HCT116 (cell line): ENCODE data around the gene TSPAN16. TPM values are rescaled to one million over a fixed set of nuclear protein-coding genes. Genes with fewer than 3 reads are reported as not detected.

Experiments used
- ATAC-seq: fragments of 200-7000 bp; cut with Tn5 transposase; 2 replicates; pipeline ENCODE4 v1.9.1; 2020; ENCODE audit warnings: mild to moderate bottlenecking, moderate library complexity
- BruUV-seq: library from RNA; stranded (reverse); fragments of 400-500 nt; replicated peaks from 2 replicates; lab custom pipeline; 2021; lab: Mats Ljungman, UMichigan
- CTCF ChIA-PET: fragments of 300-600 bp; sonication (Branson Sonifier 250); formaldehyde crosslinking; loops from one replicate; lab custom pipeline; 2021; ENCODE audit warnings: antibody characterized with exemption; lab: Charles Lee
- POLR2A ChIA-PET: fragments of 300-600, 350-600 bp; sonication (Branson Sonifier 250); formaldehyde crosslinking; loops from one replicate; lab custom pipeline; 2021; ENCODE audit warnings: antibody characterized with exemption; lab: Charles Lee
- RAD21 ChIA-PET, 2 experiments: fragments of 300-600 bp; sonication (Branson Sonifier 250); formaldehyde crosslinking; loops; one replicate each; lab custom pipeline; 2023; ENCODE audit warnings: low total read pairs in 2 of 2; ENCODE audit not compliant: uncharacterized antibody in 2 of 2, unreplicated experiment in 2 of 2, low non-redundant PET in 1 of 2; lab: Charles Lee
- DNase-seq: peaks from one replicate; pipeline ENCODE4 v3.0.0-alpha.2; 2010; ENCODE audit warnings: low read depth, low spot score
- H2AFZ ChIP-seq: fragments of 200-600 bp; shearing (Covaris generic), sonication (generic); 2 replicates; pipeline ENCODE4 v1.6.1; 2017; ENCODE audit warnings: low read depth, mixed run types, mixed read lengths, antibody characterized with exemption, low read length; ENCODE audit not compliant: poor library complexity, severe bottlenecking
- H3K27ac ChIP-seq: 2 replicates; pipeline ENCODE4 v1.5.1; 2012; ENCODE audit warnings: low read depth, low read length
- H3K27me3 ChIP-seq: fragments of 200-600 bp; sonication (generic); 2 replicates; pipeline ENCODE4 v1.6.1; 2016; ENCODE audit warnings: mixed run types, low read length, mixed read lengths; ENCODE audit not compliant: insufficient read depth
- H3K36me3 ChIP-seq, 2 experiments: fragments of 200-500 bp in 1 of 2; fragments of 200-600 bp in 1 of 2; sonication (Bioruptor generic) in 1 of 2; sonication (generic) in 1 of 2; 2 replicates each; pipeline versions ENCODE4 v1.5.1 to v1.6.1; 2014 to 2016; ENCODE audit warnings: low read length in 2 of 2, inconsistent platforms in 1 of 2, mixed read lengths in 1 of 2, mixed run types in 1 of 2; ENCODE audit not compliant: insufficient read depth in 2 of 2, control insufficient read depth in 1 of 2
- H3K4me1 ChIP-seq, 2 experiments: fragments of 200-600 bp in 1 of 2; sonication (generic) in 1 of 2; 2 replicates each; pipeline versions ENCODE4 v1.5.1 to v1.6.1; 2012 to 2017; ENCODE audit warnings: low read length in 2 of 2, inconsistent platforms in 1 of 2, mild to moderate bottlenecking in 1 of 2, mixed read lengths in 1 of 2, mixed run types in 1 of 2, moderate library complexity in 1 of 2; ENCODE audit not compliant: insufficient read depth in 2 of 2, control insufficient read depth in 1 of 2
- H3K4me2 ChIP-seq: fragments of 200-600 bp; sonication (generic); 2 replicates; pipeline ENCODE4 v1.6.1; 2017; ENCODE audit warnings: mixed run types, low read length, mixed read lengths
- H3K4me3 ChIP-seq, 2 experiments: fragments of 200-600 bp in 1 of 2; sonication (generic) in 1 of 2; replicated peaks in 1 of 2; 2 replicates each; pipeline ENCODE4 v1.5.1; 2011 to 2016; ENCODE audit warnings: low read length in 2 of 2, control low read depth in 1 of 2, low read depth in 1 of 2, mild to moderate bottlenecking in 1 of 2, mixed read lengths in 1 of 2, mixed run types in 1 of 2
- H3K79me2 ChIP-seq: fragments of 200-600 bp; sonication (generic); 2 replicates; pipeline ENCODE4 v1.6.1; 2017; ENCODE audit warnings: mild to moderate bottlenecking, mixed run types, low read length, moderate library complexity, mixed read lengths; ENCODE audit not compliant: insufficient read depth
- H3K9ac ChIP-seq: fragments of 200-600 bp; sonication (generic); 2 replicates; pipeline ENCODE4 v1.6.1; 2016; ENCODE audit warnings: low read length, mixed read lengths
- H3K9me2 ChIP-seq: fragments of 200-600 bp; sonication (generic), shearing (Covaris generic); 2 replicates; pipeline ENCODE4 v1.6.1; 2017; ENCODE audit warnings: mixed run types, mild to moderate bottlenecking, moderate library complexity; ENCODE audit not compliant: insufficient read depth
- H3K9me3 ChIP-seq, 2 experiments: fragments of 200-500 bp in 1 of 2; fragments of 200-600 bp in 1 of 2; sonication (Bioruptor generic) in 1 of 2; sonication (generic) in 1 of 2; 2 replicates each; pipeline ENCODE4 v1.6.1; 2014 to 2017; ENCODE audit warnings: low read length in 2 of 2, mixed read lengths in 2 of 2, inconsistent platforms in 1 of 2, low read depth in 1 of 2, mild to moderate bottlenecking in 1 of 2, mixed run types in 1 of 2, moderate library complexity in 1 of 2; ENCODE audit not compliant: control insufficient read depth in 1 of 2, insufficient read depth in 1 of 2
- H4K20me1 ChIP-seq: fragments of 200-600 bp; sonication (generic), shearing (Covaris generic); 2 replicates; pipeline ENCODE4 v1.6.1; 2017; ENCODE audit warnings: mixed run types, mild to moderate bottlenecking, moderate library complexity; ENCODE audit not compliant: insufficient read depth
- ATF3 ChIP-seq: IDR thresholded peaks from 2 replicates; pipeline ENCODE4 v1.6.1; 2012
- CEBPB ChIP-seq: IDR thresholded peaks from 2 replicates; pipeline ENCODE4 v1.6.1; 2012; ENCODE audit warnings: low read depth
- CTCF ChIP-seq, 3 experiments: fragments of 200-600 bp in 1 of 3; sonication (generic) in 1 of 3; IDR thresholded peaks in 2 of 3; conservative IDR thresholded peaks in 1 of 3; 2 replicates each; pipeline ENCODE4 v1.5.1; 2012 to 2017; ENCODE audit warnings: low read depth in 2 of 3, low read length in 2 of 3, antibody characterized with exemption in 1 of 3, borderline replicate concordance in 1 of 3, control low read depth in 1 of 3, mild to moderate bottlenecking in 1 of 3, mixed read lengths in 1 of 3, mixed run types in 1 of 3, moderate library complexity in 1 of 3; ENCODE audit not compliant: insufficient read depth in 1 of 3
- EGR1 ChIP-seq: IDR thresholded peaks from 2 replicates; pipeline ENCODE4 v1.6.1; 2012; ENCODE audit warnings: low read depth
- ELF1 ChIP-seq: IDR thresholded peaks from 2 replicates; pipeline ENCODE4 v1.6.1; 2012; ENCODE audit warnings: low read depth, borderline replicate concordance
- EZH2 ChIP-seq: fragments of 200-600 bp; sonication (generic); IDR thresholded peaks from 2 replicates; pipeline ENCODE4 v1.6.1; 2017; ENCODE audit warnings: antibody characterized with exemption, mixed run types
- MAX ChIP-seq: IDR thresholded peaks from 2 replicates; pipeline ENCODE4 v1.6.1; 2012
- POLR2A ChIP-seq: IDR thresholded peaks from 2 replicates; pipeline ENCODE4 v1.7.0; 2011; ENCODE audit warnings: borderline replicate concordance; ENCODE audit not compliant: insufficient read depth, insufficient read length; ENCODE audit errors: extremely low read depth
- POLR2AphosphoS5 ChIP-seq: IDR thresholded peaks from 2 replicates; pipeline ENCODE4 v1.6.1; 2011; ENCODE audit warnings: mild to moderate bottlenecking, low read depth, low read length, moderate library complexity
- REST ChIP-seq: IDR thresholded peaks from 2 replicates; pipeline ENCODE4 v1.6.1; 2012; ENCODE audit warnings: low read depth
- SIN3A ChIP-seq: IDR thresholded peaks from 2 replicates; pipeline ENCODE4 v1.6.1; 2012; ENCODE audit warnings: low read depth
- SP1 ChIP-seq: IDR thresholded peaks from 2 replicates; pipeline ENCODE4 v1.6.1; 2012; ENCODE audit warnings: low read depth
- TCF7L2 ChIP-seq: IDR thresholded peaks from 2 replicates; pipeline ENCODE4 v1.7.0; 2011; ENCODE audit warnings: borderline replicate concordance, inconsistent platforms; ENCODE audit not compliant: insufficient read depth, insufficient read length; ENCODE audit errors: extremely low read depth
- YY1 ChIP-seq: IDR thresholded peaks from 2 replicates; pipeline ENCODE4 v1.6.1; 2011; ENCODE audit warnings: low read length, low read depth, moderate library complexity, mild to moderate bottlenecking; ENCODE audit not compliant: insufficient replicate concordance; ENCODE audit errors: extremely low read depth
- ZNF274 ChIP-seq: fragments of 200-500 bp; sonication (Bioruptor generic); IDR thresholded peaks from 2 replicates; pipeline ENCODE4 v1.6.1; 2014; ENCODE audit warnings: mild to moderate bottlenecking, low read depth, low read length, inconsistent platforms
- intact Hi-C: fragments of 100-400 bp; cut with micrococcal nuclease; formaldehyde crosslinking; loops from 2 replicates; pipeline ENCODE4 v1.10.0; 2022
- total RNA-seq: library from RNA; stranded (reverse); gene quantifications from one replicate; pipeline ENCODE4 v1.2.1, GENCODE V29; 2021; ENCODE audit not compliant: unreplicated experiment

Gene TSPAN16
- total RNA-seq, 1 experiment from 2014 or later = not detected

GRCh38 chr19:11324748-11325389 is 28.9 kb downstream of the TSPAN16 start:
- H3K9me3 ChIP-seq = no peaks in the 10 kb centered on the region
- no peak overlapping the region for H2AFZ ChIP-seq
- ATAC-seq (no peak), DNase-seq (no peak)
- ChIA-PET POLR2A (no interaction called here), RAD21 (interaction anchor here in 1 of 2 experiments (0.6 kb wide), 1 partner anchor 15 kb away, joined by 3 read pairs; no protein-coding TSS in a partner anchor), CTCF (no interaction called here)
- H3K4me1 ChIP-seq = no peaks in the 10 kb centered on the region
- H3K9ac ChIP-seq = no peak overlapping the region
- no peak overlapping the region for H3K4me3 ChIP-seq
- no peak overlapping the region for H3K27ac ChIP-seq
- H4K20me1 ChIP-seq = no peaks in the 10 kb centered on the region
- intact Hi-C loops = no loop called here
- H3K27me3 ChIP-seq = no peaks in the 10 kb centered on the region
- no peak overlapping the region for H3K4me2 ChIP-seq
- TF ChIP-seq TCF7L2 = no peak
- TF ChIP-seq ELF1 = no peak
- no peak for TF ChIP-seq ATF3
- no peak for TF ChIP-seq YY1
- TF ChIP-seq EGR1 = no peak
- TF ChIP-seq POLR2A = no peak
- TF ChIP-seq EZH2 = no peak
- TF ChIP-seq POLR2AphosphoS5 = no peak
- no peak for TF ChIP-seq SIN3A
- no peak for TF ChIP-seq SP1
- H3K36me3 ChIP-seq = 0 out of 4 replicates have a peak, but pooled peaks cover 0 to 3% of the 10 kb centered on the region in 2 experiments
- no peaks in the 10 kb centered on the region for H3K9me2 ChIP-seq
- no TSS peak for BruUV-seq
- H3K79me2 ChIP-seq = no peaks in the 10 kb centered on the region

- H3K79me2 ChIP-seq = no peaks in the 10 kb centered on the region
- no peaks in the 10 kb centered on the region for H3K4me1 ChIP-seq
- no peaks in the 10 kb centered on the region for H3K9me3 ChIP-seq
- 0 out of 4 replicates have a peak, but pooled peaks cover 0 to 3% of the 10 kb centered on the region in 2 experiments for H3K36me3 ChIP-seq
- H3K27ac ChIP-seq = no peak overlapping the region
- DNase-seq = no peak
- no peaks in the 10 kb centered on the region for H3K27me3 ChIP-seq
- H3K9me2 ChIP-seq = no peaks in the 10 kb centered on the region
- ChIA-PET POLR2A (no interaction called here), CTCF (no interaction called here), RAD21 (no interaction called here)
- intact Hi-C loops = no loop called here
- H3K9ac ChIP-seq = no peak overlapping the region
- no peak for ATAC-seq
- no peak overlapping the region for H3K4me2 ChIP-seq
- H3K4me3 ChIP-seq = no peak overlapping the region
- no TSS peak for BruUV-seq
- H2AFZ ChIP-seq = no peak overlapping the region
- no peaks in the 10 kb centered on the region for H4K20me1 ChIP-seq
- TF ChIP-seq EGR1 (no peak), TCF7L2 (no peak), ZNF274 (no peak), SIN3A (no peak), CTCF (IDR thresholded peaks at IDR 0.05 in 2 of 3, conservative IDR thresholded peaks at IDR 0.05 in 1 of 3; ENCODE audit: borderline replicate concordance in 1 of 3, insufficient read depth in 1 of 3, low read depth in 2 of 3, low read length in 2 of 3) (no peak), REST (no peak), EZH2 (no peak), CEBPB (no peak), MAX (no peak)
Observed at GRCh38 chr19:11325544-11325943, 29.6 kb downstream of the TSPAN16 start.
